H1 (cell line): ENCODE results near the gene SLC18A3.

Experiments used
- CTCF ChIP-seq, 3 experiments: IDR thresholded peaks; 1 replicate in 2 of 3; 2 replicates in 1 of 3; pipeline versions ENCODE4 v1.5.1 to v1.6.1; 2011; ENCODE audit warnings: low read length in 3 of 3, mild to moderate bottlenecking in 3 of 3, inconsistent platforms in 2 of 3, low read depth in 1 of 3, moderate library complexity in 1 of 3; ENCODE audit not compliant: insufficient read depth in 1 of 3; ENCODE audit errors: control extremely low read depth in 1 of 3
- EP300 ChIP-seq, 2 experiments: IDR thresholded peaks; 1 replicate in 1 of 2; 2 replicates in 1 of 2; pipeline ENCODE4 v1.6.1; 2011 to 2012; ENCODE audit warnings: low read depth in 2 of 2, low read length in 2 of 2, mild to moderate bottlenecking in 2 of 2, borderline replicate concordance in 1 of 2, inconsistent platforms in 1 of 2, moderate library complexity in 1 of 2
- FOSL1 ChIP-seq: IDR thresholded peaks from 2 replicates; pipeline ENCODE4 v1.6.1; 2011; ENCODE audit warnings: mild to moderate bottlenecking, low read depth, low read length, moderate library complexity; ENCODE audit not compliant: insufficient read depth
- GABPA ChIP-seq: IDR thresholded peaks from 2 replicates; pipeline ENCODE4 v1.6.1; 2011; ENCODE audit warnings: mild to moderate bottlenecking, low read length, moderate library complexity, borderline replicate concordance; ENCODE audit not compliant: insufficient read depth
- HDAC2 ChIP-seq, 2 experiments: fragments of 300-600 bp in 1 of 2; sonication (generic) in 1 of 2; IDR thresholded peaks; 2 replicates each; pipeline ENCODE4 v1.6.1; 2011 to 2012; ENCODE audit warnings: low read depth in 2 of 2, low read length in 2 of 2, mild to moderate bottlenecking in 2 of 2, moderate library complexity in 2 of 2, borderline replicate concordance in 1 of 2, inconsistent platforms in 1 of 2
- MAFK ChIP-seq: IDR thresholded peaks from 2 replicates; pipeline ENCODE4 v1.6.1; 2012; ENCODE audit warnings: low read depth, mild to moderate bottlenecking, improper control_type of control experiment, low read length
- POLR2A ChIP-seq, 2 experiments: IDR thresholded peaks; 1 replicate in 1 of 2; 2 replicates in 1 of 2; pipeline ENCODE4 v1.6.1; 2011; ENCODE audit warnings: low read depth in 2 of 2, low read length in 2 of 2, mild to moderate bottlenecking in 2 of 2; ENCODE audit errors: control extremely low read depth in 1 of 2
- POLR2AphosphoS5 ChIP-seq: IDR thresholded peaks from 2 replicates; pipeline ENCODE4 v1.6.1; 2011; ENCODE audit warnings: low read depth, low read length
- YY1 ChIP-seq: IDR thresholded peaks from 2 replicates; pipeline ENCODE4 v1.6.1; 2011; ENCODE audit warnings: low read depth, mild to moderate bottlenecking, low read length

GRCh38 chr10:49595003-49595712 lies 15.0 kb upstream of the SLC18A3 start:
- TF ChIP-seq POLR2AphosphoS5 (no peak), CTCF (IDR thresholded peaks at IDR 0.05; ENCODE audit: control extremely low read depth in 1 of 3, insufficient read depth in 1 of 3, low read depth in 1 of 3, low read length in 3 of 3) (no peak), GABPA (no peak), YY1 (no peak), FOSL1 (no peak), MAFK (no peak), HDAC2 (IDR thresholded peaks at IDR 0.05; ENCODE audit: borderline replicate concordance in 1 of 2, low read depth in 2 of 2, low read length in 2 of 2) (no peak), POLR2A (IDR thresholded peaks at IDR 0.05; ENCODE audit: control extremely low read depth in 1 of 2, low read depth in 2 of 2, low read length in 2 of 2) (no peak), EP300 (IDR thresholded peaks at IDR 0.05; ENCODE audit: borderline replicate concordance in 1 of 2, low read depth in 2 of 2, low read length in 2 of 2) (no peak)
